NCI-H1417 (cell line): ENCODE results near the gene SLC5A4.

Experiments used
- DNase-seq, 3 experiments: peaks; one replicate each; lab custom pipeline; 2025; lab: John Stamatoyannopoulos, UW

The SLC5A4 gene

GRCh38 chr22:32232191-32232830, 22.8 kb downstream of the SLC5A4 start:
- DNase-seq: no peak

GRCh38 chr22:32226326-32227104, 28.6 kb downstream of the SLC5A4 start:
- DNase-seq: peak in 2 of 3 experiments; percentile 4 to 25

DNA sequence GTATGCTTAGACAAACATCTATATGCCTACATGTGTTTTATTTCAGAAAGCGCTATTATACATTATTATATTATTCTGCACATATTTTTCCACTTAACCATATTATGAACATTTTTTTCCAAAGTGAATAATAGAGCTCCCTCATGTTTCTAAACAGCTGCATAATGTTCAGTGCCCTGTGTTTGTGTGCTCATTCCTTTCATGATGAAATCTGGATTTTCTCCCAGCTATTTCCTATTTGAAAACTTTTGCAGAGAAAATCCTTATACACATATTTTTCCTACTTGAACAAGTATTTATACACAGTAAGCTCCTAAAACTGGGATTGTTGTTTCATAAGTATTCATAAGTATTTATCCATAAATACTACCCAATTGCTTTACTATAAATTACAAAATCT, 32.2 kb downstream of the SLC5A4 start:
- no peak for DNase-seq

- DNase-seq: no peak
These were observed 36.1 kb downstream of the SLC5A4 start for GRCh38 chr22:32219026-32219425.

DNA sequence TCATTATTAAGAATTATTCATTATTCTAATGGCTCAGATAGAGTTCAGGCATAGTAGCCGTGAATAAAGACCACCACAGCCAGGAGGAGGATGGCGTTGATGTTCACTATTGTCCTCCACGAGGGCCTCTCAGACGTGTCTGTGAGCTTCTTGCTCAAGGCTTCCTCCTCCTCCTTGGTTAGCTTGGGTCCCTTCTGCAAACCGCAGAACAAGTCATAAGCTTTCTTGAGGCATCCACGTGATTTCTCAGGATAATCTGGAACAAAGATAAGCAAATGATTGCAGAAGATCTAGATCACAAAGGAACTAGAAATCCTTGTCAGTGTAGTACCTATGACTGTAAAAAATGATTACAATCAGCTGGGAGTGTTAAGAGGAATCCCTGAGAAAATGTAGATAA, 36.7 kb downstream of the SLC5A4 start:
- no peak for DNase-seq

- DNase-seq: no peak
These were observed 37.7 kb downstream of the SLC5A4 start for GRCh38 chr22:32217465-32217864.

DNA sequence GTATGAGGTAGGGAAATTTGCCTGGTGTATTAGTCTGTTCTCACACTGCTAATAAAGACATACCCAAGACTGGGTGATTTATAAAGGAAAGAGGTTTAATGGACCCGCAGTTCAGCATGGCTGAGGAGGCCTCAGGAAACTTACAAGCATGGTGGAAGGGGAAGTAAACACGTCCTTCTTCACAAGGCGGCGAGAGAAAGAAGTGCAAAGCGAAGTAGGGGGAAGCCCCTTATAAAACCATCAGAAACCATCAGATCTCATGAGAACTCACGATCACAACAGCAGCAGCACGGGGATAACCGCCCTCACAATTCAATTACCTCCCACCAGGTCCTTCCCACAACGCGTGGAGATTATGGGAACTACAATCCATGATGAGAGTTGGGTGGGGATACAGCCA, 38.2 kb downstream of the SLC5A4 start:
- DNase-seq: no peak

DNA sequence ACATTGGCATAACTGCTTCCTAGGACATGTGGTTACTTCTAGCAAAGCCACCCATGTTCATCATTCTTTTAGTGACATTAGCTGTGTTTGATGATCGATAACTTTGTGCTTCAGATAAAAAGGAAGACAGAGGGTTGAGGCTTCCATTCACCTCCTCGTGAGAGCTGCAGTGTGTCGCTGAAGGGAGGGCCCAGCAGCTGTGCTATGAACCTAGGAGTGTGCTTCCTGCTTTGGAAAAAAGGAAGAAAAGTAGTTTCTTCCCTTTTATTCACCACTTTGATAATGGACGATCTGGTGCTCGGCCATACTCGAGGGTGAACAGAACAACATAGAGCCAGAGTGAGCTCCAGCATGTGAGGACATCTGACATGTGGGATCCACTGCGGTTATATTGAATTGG, 44.1 kb downstream of the SLC5A4 start:
- no peak for DNase-seq

GRCh38 chr22:32208681-32209080, 46.5 kb downstream of the SLC5A4 start:
- no peak for DNase-seq

DNA sequence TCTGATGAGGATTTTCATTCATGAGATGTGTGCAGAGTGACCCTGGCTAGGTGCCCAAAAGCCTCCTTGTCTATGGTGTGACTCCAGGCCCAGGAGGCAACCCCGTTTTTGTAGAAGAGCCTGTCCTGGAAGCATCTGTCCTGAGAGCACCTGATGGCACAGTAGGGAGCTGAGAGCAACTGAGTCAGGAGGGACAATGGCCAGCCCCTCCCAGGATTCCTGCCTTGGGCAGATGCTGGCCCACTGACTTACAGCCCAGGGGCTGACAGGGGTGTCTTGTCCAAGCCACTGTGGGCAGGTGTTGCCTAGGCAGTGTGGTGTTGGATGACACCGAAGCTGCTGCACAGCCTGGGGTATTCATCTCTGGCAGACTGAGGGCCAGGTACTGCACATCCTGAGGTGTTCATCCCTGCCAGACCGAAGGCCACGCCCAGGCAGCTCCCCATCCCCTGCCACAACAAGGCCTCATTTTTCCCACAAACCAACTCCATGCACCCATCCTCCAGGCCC, 47.1 kb downstream of the SLC5A4 start:
- DNase-seq: no peak

- DNase-seq: peak in 1 of 3 experiments; percentile 1
These were observed 48.1 kb downstream of the SLC5A4 start for GRCh38 chr22:32206774-32207758.

DNA sequence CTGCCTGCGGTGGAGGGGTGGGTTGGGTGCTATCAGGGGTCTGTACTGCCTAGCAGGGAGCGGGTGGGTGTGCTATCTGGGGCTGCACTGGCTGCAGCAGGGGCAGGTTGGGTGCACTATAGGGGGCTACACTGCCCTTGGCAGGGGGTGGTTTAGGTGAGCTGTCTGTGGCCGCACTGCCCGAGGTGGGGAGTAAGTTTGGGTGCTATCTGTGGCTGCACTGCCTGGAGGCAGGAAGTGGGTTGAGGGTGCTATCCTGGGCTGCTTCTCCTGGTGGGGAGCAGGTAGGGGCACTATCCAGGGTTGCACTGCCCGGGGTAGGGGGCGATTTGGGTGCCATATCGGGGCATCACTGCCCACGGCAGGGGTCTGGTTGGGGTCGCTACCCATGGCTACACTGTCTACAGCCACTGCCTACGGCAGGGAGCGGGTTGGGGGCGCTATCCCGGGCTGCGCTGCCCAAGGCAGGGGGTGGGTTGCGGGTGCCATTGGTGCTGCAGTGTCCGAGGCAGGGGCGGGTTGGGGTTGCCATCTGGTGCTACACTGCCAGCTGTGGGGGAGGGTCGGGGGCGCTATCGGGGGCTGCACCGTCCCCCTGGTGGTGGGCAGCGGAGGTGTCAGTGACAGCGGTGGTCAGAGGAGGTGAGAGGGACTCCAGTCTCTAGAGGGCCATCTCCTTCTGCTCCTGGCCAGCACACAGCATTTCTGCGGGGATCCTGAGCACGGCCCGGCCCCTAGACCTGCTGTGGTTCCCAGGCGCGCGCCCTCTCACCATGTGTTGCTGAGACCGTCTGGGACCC, 49.0 kb downstream of the SLC5A4 start:
- no peak for DNase-seq

- peak in 2 of 3 experiments; percentile 69 to 86 for DNase-seq
These were observed 50.1 kb downstream of the SLC5A4 start, which contains the start of gene RFPL2 for GRCh38 chr22:32204856-32205722. TSS of gene RFPL2 (minus strand) at chr22:32205073. CDS start at chr22:32202451, 2,622 bp downstream.

GRCh38 chr22:32204040-32204855, 50.9 kb downstream of the SLC5A4 start:
- no peak for DNase-seq

GRCh38 chr22:32203181-32204039, 51.7 kb downstream of the SLC5A4 start:
- no peak for DNase-seq

DNA sequence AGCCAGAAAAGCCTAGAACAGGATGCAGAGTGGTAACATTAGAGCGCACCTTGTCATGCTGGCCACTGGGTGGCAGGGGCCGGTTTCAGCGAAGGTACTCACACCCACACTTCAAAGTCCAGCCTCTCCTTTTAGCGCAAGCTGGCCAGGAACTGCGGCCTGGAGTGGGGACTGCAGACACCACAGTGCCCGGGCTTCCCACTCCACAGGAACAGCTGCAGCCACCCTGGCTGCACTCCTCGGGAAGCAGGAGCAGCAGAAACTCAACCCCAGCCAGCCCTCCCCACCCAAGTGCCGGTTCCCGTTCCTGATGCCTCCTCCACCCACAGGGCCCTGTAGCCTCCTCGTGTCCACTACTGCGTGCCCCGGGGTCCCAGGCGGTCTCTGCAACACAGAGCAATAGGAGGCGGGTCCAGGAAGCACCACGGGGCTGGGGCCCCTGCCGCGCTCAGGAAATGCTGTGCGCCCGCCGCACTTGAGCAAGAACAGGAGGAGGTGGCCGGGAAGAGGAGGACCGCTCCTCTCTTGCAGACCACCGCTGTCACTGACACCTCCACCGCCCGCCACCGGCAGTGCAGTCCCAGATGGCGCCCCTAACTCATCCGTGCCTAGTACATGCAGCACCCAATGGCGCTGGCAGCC, 52.5 kb downstream of the SLC5A4 start:
- peak; percentile 41 to 81 (median 61) for DNase-seq

- DNase-seq: no peak
These were observed 53.0 kb downstream of the SLC5A4 start for GRCh38 chr22:32202161-32202538.

- DNase-seq: no peak
These were observed 54.4 kb downstream of the SLC5A4 start for GRCh38 chr22:32200752-32201151.
